G401 (cell line): ENCODE results near the gene STK11. TPM values are rescaled to one million over a fixed set of nuclear protein-coding genes. Genes with fewer than 3 reads are reported as not detected.

Experiments used
- DNase-seq: peaks from one replicate; pipeline ENCODE4 v3.0.0-alpha.2; 2015; ENCODE audit warnings: low spot score
- in situ Hi-C: cut with HindIII; loops from 2 replicates; pipeline ENCODE4 v1.10.0; 2016; ENCODE audit warnings: low sequenced_read_pairs, mixed read lengths
- total RNA-seq: library from RNA; depleted of rRNA; stranded (reverse); fragments of >200 nt; shearing (Covaris generic); gene quantifications from 2 replicates; pipeline ENCODE4 v1.2.3, GENCODE V29; 2014; rRNA removed

Gene STK11
- total RNA-seq = 83.6 and 94.8 TPM in 2 replicates

GRCh38 chr19:1205114-1206099, at the start of gene STK11:
STK11 (plus strand) TSS chr19:1205778; CDS start chr19:1206914, 1,136 bp downstream.
- in situ Hi-C loops = no loop called here
- peak; percentile 97 for DNase-seq

- in situ Hi-C loops = no loop called here
- no peak for DNase-seq
These were observed 49.2 kb upstream of the STK11 start for GRCh38 chr19:1156305-1156801.

GRCh38 chr19:1156830-1157615, 48.6 kb upstream of the STK11 start:
- no peak for DNase-seq
- in situ Hi-C loops = no loop called here

GRCh38 chr19:1157931-1158884, 47.4 kb upstream of the STK11 start:
- in situ Hi-C loops = no loop called here

GRCh38 chr19:1158885-1159448, 46.6 kb upstream of the STK11 start:
- no peak for DNase-seq
- in situ Hi-C loops = no loop called here

More at GRCh38 chr19:1157931-1158884, 47.4 kb upstream of the STK11 start:
- DNase-seq = no peak

- in situ Hi-C loops = no loop called here
- DNase-seq = no peak
These were observed 45.5 kb upstream of the STK11 start for GRCh38 chr19:1159864-1160595.

GRCh38 chr19:1161716-1162115, 43.9 kb upstream of the STK11 start:
- DNase-seq = no peak
- in situ Hi-C loops = no loop called here

- in situ Hi-C loops = no loop called here
- no peak for DNase-seq
These were observed 42.9 kb upstream of the STK11 start for GRCh38 chr19:1162404-1163282.

- in situ Hi-C loops = no loop called here
- no peak for DNase-seq
These were observed 42.2 kb upstream of the STK11 start for GRCh38 chr19:1163283-1163933.

GRCh38 chr19:1163934-1164683, 41.5 kb upstream of the STK11 start:
- in situ Hi-C loops = no loop called here
- DNase-seq = peak; percentile 61

GRCh38 chr19:1164684-1165531, 40.7 kb upstream of the STK11 start:
- in situ Hi-C loops = no loop called here
- no peak for DNase-seq

- in situ Hi-C loops = no loop called here
- DNase-seq = no peak
These were observed 38.6 kb upstream of the STK11 start for GRCh38 chr19:1166872-1167573.

GRCh38 chr19:1167687-1168571, 37.6 kb upstream of the STK11 start:
- in situ Hi-C loops = no loop called here
- no peak for DNase-seq
